HL-60 (cell line): Measurements from ENCODE around the gene CTSL.

Source experiments
- DNase-seq, 2 experiments: peaks; one replicate each; pipeline ENCODE4 v3.0.0-alpha.2; 2010 to 2020; ENCODE audit warnings: low read depth in 1 of 2, low spot score in 1 of 2
- H3K27ac ChIP-seq: fragments of 250-450 bp; sonication (Bioruptor Pico); replicated peaks from 2 replicates; pipeline ENCODE4 v1.5.1; 2020; ENCODE audit warnings: mild to moderate bottlenecking, moderate library complexity
- H3K27me3 ChIP-seq: fragments of 250-450 bp; sonication (Bioruptor Pico); 2 replicates; pipeline ENCODE4 v1.5.1; 2021; ENCODE audit warnings: mild to moderate bottlenecking, moderate library complexity; ENCODE audit not compliant: insufficient read depth, poor library complexity, severe bottlenecking
- H3K4me3 ChIP-seq: replicated peaks from 2 replicates; pipeline ENCODE4 v1.5.1; 2011; ENCODE audit warnings: mild to moderate bottlenecking, control low read depth, low read length; ENCODE audit not compliant: insufficient read depth
- GABPA ChIP-seq: IDR thresholded peaks from 2 replicates; pipeline ENCODE4 v1.6.1; 2012; ENCODE audit warnings: low read depth
- POLR2AphosphoS5 ChIP-seq: IDR thresholded peaks from 2 replicates; pipeline ENCODE4 v1.6.1; 2012; ENCODE audit warnings: low read depth
- REST ChIP-seq: IDR thresholded peaks from 2 replicates; pipeline ENCODE4 v1.6.1; 2012; ENCODE audit warnings: low read depth; ENCODE audit not compliant: insufficient replicate concordance
- SPI1 ChIP-seq: IDR thresholded peaks from 2 replicates; pipeline ENCODE4 v1.6.1; 2012; ENCODE audit warnings: low read depth, mild to moderate bottlenecking, borderline replicate concordance
- long read RNA-seq: library from polyadenylated mRNA; unstranded; transcript quantifications from one replicate; pipeline ENCODE4 v2.0.0, GENCODE V29; 2020
- TF ChIP-seq, protein P1 (sequence below): IDR thresholded peaks from one replicate; pipeline ENCODE4 v1.5.1; 2011; ENCODE audit warnings: low read length, control low read depth, inconsistent platforms; ENCODE audit not compliant: insufficient read depth

CTSL gene
- long read RNA-seq, transcript CTSL-203 (8 exons, 2,177 nt), result minor isoform, 47 of 115 reads
- long read RNA-seq, transcript CTSL-201 (8 exons, 1,436 nt), result major isoform, 53 of 115 reads
- long read RNA-seq, partial matches to known transcripts, result 2 of 115 reads
- long read RNA-seq, other reads (novel, unspliced or antisense), result 13 of 115 reads

DNA sequence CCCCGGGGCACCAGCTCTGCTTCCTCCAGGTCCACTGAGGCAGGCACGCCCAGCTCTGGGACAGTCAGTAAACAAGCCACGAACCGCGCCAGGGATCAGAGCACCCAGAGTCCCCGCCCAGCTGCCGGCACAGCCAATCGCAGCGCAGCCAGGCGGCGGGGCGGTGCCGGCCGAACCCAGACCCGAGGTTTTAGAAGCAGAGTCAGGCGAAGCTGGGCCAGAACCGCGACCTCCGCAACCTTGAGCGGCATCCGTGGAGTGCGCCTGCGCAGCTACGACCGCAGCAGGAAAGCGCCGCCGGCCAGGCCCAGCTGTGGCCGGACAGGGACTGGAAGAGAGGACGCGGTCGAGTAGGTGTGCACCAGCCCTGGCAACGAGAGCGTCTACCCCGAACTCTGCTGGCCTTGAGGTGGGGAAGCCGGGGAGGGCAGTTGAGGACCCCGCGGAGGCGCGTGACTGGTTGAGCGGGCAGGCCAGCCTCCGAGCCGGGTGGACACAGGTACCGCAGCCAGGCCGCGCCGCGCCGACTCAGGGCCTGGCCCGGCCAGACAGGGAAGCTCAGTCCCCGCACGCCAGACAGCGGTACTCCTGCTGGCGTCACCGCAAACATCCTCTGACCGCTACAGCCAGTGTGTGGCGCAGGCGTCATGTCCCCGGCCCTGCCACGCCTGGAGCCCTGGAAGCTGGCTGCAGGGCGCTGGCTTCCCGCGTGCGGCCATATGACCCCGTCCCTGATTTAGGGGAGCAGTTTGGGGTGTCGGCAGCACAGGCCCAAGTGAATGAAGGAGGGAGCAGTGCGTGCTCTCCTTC, at the start of gene CTSL:
CTSL (plus strand) TSS at position 220 of the 810 bp plus-strand sequence. CDS start 1,485 bp downstream, outside the sequence.
- peak; percentile 46 to 51 for DNase-seq
- Histone ChIP-seq H3K27me3 (peaks cover 9% of the 10 kb centered on the region), H3K4me3 (peak within 1 kb of the TSS; percentile 66), H3K27ac (no peak within 1 kb of the TSS)
- no peak for TF ChIP-seq POLR2AphosphoS5
- TF ChIP-seq SPI1, result no peak
- TF ChIP-seq REST, result no peak
- TF ChIP-seq, protein P1, sequence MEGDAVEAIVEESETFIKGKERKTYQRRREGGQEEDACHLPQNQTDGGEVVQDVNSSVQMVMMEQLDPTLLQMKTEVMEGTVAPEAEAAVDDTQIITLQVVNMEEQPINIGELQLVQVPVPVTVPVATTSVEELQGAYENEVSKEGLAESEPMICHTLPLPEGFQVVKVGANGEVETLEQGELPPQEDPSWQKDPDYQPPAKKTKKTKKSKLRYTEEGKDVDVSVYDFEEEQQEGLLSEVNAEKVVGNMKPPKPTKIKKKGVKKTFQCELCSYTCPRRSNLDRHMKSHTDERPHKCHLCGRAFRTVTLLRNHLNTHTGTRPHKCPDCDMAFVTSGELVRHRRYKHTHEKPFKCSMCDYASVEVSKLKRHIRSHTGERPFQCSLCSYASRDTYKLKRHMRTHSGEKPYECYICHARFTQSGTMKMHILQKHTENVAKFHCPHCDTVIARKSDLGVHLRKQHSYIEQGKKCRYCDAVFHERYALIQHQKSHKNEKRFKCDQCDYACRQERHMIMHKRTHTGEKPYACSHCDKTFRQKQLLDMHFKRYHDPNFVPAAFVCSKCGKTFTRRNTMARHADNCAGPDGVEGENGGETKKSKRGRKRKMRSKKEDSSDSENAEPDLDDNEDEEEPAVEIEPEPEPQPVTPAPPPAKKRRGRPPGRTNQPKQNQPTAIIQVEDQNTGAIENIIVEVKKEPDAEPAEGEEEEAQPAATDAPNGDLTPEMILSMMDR, result no peak
- no peak for TF ChIP-seq GABPA

DNA sequence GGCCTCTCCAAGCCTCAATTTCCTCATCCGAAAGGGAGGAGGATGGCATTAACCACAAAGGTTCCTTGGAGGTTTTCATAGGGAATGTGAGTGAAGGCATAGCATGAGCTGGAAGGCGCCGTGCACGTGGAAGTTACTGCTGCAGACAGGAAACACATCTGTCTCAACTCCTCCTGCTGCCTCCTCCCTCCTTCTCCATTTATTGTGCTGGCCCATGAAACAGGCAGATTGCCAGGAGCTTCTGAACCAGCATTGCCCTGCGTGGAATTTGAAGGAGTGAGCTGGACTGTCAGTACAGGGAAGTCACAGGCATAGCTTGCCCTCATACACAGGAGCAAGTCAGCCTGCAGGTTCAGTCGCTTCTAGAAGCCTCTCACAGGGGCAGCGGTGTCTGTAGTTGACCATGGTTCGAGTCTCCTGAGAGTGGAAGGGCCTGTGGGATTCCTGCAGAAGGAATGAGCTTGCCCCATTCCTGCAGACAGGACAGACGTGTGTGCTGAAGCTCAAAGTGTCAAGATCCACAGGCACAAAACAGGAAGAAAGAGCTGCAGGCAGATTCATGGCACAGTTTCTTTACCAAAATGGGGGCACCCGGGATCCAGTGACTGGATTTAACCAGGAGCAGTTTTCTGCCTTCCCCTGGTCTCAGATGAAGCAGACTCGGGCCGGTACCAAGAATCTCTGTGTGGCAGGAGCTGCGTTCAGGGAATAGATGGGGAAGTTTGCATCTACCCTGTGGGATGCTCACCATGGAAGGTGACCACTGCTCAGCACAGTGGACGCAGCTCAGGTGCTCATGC, 48.7 kb upstream of the CTSL start:
- Histone ChIP-seq H3K4me3 (no peak overlapping the region), H3K27ac (no peak overlapping the region), H3K27me3 (no peaks in the 10 kb centered on the region)
- DNase-seq, result peak in 1 of 2 experiments; percentile 48
- no peak for TF ChIP-seq REST
- TF ChIP-seq SPI1, result no peak
- TF ChIP-seq POLR2AphosphoS5, result peak; percentile 64

DNA sequence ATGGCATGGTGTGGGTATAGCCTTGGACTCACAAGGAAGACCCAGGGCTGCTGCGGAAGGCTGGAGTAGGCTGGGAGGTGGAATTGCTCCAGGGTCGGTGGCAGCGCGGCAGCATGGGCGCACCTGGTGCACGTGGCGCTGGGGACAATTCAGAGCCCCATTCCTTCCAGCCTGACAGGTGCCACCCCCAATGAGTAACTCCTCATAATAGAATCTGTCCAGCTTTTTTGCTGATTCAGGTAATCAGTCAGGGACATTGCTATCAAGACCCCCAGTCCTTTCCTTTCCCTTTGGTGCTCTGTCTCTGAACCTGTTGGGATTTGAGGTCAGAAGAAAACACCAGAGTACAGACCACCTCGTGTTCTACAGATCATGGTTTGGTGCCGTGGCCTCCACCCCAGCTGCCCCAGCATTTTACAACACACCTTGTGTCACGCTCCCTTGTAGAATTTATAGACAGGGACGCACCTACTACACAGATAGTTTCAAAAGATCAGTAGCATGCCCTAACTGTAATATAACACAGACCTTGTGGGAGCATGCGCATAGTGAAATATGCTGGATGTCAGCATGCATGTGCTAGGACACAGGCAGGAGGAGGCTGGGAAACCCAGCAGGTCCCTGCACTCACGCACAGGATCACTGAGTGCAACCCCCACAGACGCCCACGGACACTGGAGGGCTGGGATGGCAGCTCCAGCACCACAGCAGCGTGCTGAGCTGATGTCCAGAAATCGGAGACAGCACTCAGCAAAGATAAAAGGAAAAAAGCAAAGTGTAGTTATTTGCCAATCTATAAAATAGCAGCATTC, 47.9 kb upstream of the CTSL start:
- Histone ChIP-seq H3K27me3 (no peaks in the 10 kb centered on the region), H3K4me3 (no peak overlapping the region)
- TF ChIP-seq, protein P1, result no peak

More for the DNA sequence above, 47.9 kb upstream of the CTSL start:
- no peak for DNase-seq
- H3K27ac ChIP-seq, result no peak overlapping the region
